Islet precursor cell (in vitro differentiated cells): Measurements from ENCODE around the gene TLR9.
"Not testable (repeated sequence)": the region's sequence is repeated elsewhere in the genome, so short reads cannot be mapped to it uniquely, and the experiment has no call there.

Experiments
- DNase-seq: peaks from one replicate; pipeline ENCODE4 v3.0.0-alpha.2; 2018

Gene TLR9

GRCh38 chr3:52191663-52192062, 33.8 kb downstream of the TLR9 start:
- DNase-seq: no peak

DNA sequence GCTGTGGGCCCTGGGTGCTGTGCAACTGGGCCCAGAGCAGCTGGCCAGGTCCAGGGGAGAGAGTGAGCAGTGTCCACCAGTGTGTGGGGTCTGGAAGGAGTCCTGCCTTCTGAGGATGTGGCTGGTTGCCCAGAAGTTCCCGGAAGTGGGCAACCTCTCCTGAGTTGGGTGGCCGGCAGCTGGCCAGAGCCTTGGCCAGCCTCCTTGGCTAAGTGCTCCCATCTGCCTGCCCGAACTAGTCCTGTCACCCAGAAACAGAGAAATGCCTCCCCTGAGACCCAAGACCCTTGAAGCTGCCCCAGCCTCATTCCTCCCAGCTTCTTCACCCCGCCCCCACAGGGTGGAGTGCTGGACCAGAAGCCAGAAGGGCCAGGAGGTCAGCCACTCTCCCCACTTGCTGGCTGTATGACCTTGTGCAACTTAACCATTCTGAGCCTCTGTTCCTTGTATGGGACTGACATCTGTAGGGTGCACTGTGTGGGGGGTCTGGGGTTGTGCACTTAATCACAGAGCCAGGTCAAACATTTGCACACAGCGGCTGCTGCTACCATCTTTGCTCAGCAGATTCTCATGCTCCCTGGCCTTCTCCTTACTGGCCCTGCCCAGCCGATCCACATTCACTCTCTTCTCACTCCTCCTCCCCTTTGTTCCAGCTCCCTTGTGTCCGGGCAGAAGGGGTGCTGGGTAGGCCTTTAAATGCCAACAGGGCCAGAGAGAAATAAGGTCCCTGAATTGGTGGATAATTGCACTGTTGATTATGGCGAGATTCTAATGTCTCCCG, 35.0 kb downstream of the TLR9 start:
- DNase-seq: no peak

DNA sequence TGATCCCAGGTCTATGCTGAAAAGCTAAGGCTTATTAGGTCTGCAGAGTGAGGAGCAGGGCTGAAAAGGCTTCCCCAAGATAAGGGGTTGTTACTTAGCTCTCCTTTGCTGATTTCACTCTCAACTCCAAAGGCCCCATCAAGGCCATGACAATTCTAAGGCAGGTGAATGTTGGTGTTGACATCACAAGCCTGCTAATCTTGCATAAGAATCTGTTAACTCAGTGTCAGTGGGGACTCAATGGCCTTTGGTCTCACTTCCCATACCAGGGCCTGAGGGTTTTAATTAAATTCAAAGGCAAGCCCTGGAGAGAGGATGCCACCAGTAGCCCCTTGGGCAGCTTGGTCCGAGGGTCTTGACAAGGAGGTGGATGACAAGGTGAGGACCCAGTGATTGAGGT, 36.9 kb downstream of the TLR9 start:
- no peak for DNase-seq

DNA sequence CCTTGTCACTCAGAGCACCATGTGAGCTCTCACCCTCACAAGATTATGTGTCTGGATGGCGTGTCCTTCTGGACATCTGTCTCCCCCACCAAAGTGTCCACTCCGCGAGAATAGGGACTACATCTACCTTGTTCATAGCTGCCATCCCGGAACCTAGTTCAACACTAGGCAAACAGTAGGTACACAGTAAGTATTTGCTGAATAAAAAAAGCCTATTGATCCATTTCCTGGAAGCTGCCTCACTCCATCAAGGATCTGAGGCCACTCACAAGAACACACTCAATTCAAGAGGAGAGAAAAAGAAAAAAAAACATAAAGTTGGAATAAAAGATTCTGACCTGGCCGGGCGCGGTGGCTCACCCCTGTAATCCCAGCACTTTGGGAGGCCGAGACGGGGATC, 38.7 kb downstream of the TLR9 start:
- no peak for DNase-seq

DNA sequence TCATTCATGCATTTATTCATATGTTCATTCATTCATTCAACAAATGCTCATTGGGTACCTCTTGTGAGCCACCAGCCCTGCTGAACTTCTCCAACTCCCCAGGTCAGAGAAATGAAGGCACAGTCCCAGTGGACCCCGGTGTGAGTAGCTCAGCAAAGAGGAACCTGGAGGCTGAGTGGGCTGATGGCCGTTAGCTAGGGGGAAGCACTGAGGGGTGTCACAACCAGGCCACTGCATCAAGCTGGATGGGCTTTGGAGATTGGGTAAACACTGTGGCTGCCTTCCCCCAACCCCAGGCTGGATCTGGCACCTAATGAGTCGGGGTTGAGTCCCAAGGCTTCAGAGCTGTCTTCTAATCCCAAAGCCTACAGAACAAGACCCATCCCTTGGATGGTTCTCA, 39.6 kb downstream of the TLR9 start:
- DNase-seq: no peak

DNA sequence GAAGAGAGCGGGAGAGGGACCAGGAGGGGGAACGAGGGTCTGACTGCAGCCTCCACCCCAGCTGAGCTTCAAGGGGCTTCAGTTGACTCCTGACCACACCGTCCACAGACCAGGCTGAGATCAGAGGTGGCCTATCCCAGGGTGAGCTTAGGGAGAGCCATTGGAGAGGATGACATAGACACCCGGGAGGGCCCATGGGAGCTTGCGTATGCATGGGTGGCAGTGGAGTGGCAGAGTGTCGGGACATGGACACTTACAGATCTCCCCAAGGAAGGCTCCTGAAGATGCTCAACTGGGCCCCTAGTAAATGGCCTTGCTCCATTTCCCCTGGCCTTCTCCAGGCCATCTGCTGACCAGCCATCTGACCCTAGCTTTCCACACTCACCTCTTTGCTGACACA, 40.1 kb downstream of the TLR9 start:
- DNase-seq: no peak

DNA sequence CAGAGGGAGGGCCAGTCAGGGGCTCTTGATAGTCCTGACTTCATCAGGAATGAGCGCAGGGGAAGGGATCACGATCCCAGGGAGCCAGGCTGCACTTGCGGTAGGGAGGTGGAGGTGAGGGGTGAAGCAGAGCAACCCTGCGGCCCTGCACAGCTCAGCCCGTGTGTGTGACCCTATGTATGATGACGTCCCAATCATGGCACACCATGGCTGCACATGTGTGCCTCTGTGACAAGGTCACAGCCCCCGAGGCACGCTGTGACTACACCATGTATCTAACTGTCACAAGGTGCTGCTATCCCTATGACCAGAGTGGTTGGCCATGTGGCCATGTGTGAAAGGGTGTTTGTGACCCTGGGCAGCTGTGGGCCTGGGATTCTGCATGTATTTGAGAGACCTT, 40.8 kb downstream of the TLR9 start:
- DNase-seq: no peak

DNA sequence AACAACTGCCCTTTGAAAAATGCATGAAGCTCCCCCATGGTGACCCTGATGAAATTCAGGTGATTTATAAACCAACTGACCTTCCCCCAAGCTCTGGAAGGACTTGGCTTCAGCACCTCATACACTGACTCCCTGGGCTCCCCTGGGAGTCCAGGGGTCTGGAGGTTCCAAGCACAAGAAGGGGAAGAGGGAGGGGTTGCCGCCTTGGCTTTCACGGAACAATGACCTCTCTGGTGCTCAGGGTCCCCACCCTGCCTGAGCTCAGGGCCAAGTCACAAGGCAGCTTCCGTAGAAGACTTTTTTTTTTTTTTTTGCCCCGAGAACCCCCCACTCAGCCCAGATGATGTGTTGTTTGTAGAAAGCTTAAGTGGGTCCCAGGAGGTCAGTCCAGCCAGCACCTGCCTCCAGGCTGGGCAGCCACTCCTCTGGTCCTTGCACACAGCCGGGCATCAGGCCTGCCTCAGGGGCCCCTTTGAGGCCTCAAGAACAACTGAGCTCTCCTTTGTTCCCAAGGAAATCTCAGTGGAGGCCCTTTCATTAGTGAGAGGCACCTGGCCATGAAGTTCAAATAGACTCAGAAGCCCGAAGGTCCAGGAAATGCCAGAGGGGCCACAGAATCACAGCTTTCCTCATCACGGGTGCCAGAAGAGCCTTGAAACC, 41.5 kb downstream of the TLR9 start:
- DNase-seq: no peak

DNA sequence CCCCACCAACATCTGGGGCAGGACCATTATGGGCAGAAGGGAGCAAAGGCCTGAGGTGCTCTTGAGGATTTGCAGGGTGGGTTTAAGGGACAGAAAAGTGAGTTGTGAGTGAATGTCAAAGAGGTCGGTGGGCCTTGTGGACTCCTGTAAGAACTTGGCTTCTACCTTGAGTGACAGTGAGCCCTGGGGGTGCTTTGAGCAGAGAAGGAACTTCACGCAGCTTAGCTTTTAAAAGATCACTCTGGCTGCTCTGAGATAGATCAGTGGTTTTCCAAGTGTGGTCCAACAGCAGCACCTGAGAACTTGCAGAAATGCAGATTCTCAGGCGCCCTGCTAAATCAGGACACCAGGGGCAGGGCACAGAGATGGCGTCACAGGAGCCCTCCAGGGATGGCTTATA, 42.8 kb downstream of the TLR9 start:
- DNase-seq: no peak

DNA sequence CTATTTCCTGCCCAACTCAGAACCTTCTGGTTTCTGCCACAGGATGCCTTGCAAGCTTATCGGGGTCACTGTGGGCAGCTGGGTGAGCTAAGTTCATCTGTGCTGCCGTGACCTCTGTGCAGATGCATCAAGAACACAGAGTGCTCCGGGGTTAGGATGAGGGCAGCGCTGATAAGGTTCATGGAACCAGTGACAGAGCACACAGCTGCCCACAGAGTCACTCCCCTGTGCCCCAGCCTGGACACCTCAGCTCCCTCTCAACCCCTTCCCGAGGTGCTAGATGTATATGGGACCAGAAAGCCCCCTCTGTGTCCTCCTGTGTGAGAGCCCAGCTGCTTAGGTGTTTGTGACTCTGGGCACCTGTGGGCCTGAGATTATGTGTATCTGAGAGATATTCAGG, 43.2 kb downstream of the TLR9 start:
- DNase-seq: no peak

DNA sequence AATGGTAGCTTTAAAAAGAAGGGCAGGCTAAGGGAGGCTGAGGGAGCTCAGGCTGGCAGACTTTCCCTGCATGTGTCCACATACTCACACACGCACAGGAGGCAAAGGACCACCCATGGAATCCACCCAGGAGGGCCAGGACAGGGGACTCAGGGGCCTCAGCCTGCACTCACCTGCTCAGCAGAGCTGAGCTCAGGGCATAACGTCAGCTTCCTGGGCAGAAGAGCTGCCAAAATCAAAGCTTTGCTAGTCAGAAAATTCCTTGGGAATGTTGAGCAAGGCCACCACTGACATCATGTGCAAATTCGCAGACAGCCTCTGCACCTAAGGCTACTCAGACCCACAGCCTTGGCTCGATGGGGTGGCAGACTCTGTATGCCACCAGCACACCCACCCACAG, 43.9 kb downstream of the TLR9 start:
- no peak for DNase-seq

GRCh38 chr3:52178537-52178936, 46.9 kb downstream of the TLR9 start:
- no peak for DNase-seq

- DNase-seq: not testable (repeated sequence)
Observed at GRCh38 chr3:52178126-52178525, 47.3 kb downstream of the TLR9 start.

- DNase-seq: no peak
Observed at GRCh38 chr3:52177701-52178042, 47.8 kb downstream of the TLR9 start.

- no peak for DNase-seq
Observed at GRCh38 chr3:52176951-52177700, 48.3 kb downstream of the TLR9 start.

GRCh38 chr3:52176180-52176752, 49.2 kb downstream of the TLR9 start:
- no peak for DNase-seq

GRCh38 chr3:52175416-52176179, 49.8 kb downstream of the TLR9 start:
- DNase-seq: no peak

- DNase-seq: no peak
Observed at GRCh38 chr3:52174896-52175295, 50.5 kb downstream of the TLR9 start.

DNA sequence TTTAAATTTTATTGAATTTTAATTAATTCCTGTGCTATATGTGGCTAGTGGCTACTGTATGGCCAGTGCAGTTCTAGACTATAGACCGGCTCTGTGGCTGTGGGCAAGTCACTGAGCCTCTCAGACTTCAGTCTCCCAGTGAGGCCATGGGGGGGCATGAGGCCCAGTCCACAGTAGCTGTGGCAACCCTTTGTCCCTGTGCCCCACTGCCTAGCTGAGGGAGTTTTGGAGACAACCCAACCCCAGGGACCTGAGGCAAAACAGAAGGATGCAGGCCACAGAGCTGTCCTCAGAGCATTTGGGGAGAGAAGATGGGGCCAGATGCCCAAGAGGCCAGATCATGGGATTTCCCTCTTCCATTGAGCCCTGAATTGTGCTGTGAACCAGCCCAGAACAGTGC, 52.3 kb downstream of the TLR9 start:
- no peak for DNase-seq

GRCh38 chr3:52172262-52172757, 53.1 kb downstream of the TLR9 start:
- no peak for DNase-seq

DNA sequence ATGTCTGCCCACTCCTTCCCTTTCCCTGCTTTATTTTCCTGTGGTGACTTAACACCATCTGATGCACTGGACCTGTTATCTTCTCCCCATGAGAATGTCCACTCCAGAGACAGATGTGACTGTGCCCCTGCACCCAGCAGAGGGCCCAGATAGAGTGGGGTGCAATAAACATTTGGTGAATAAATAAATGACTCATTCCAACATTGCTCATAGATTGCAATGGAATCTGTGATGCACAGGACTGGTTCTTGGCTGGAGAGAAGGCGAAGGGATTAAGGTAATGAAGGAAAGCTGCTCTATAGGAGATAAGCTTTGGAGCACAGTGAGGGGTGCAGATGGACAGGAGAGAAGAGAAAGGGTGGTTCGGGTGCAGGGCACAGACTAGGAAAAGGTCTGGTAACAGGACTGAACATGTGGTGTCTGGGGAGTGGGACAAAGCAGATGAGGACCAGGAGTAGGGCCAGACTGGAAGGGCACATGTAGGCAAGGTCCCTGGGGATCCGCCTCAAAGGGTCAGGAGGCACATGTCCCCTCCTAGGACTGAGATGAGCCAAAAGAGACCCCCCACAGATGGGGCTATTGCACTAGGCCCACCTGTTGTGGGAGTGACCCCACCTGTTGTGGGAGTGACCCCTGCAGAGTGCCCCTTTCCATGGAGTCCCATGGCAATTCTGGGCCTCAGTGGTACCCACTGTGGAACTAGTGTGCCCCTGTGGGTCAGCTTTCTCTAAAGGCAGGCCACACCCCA, 53.8 kb downstream of the TLR9 start:
- DNase-seq: no peak
